Measurements from ENCODE around the gene PALB2. TPM values are rescaled to one million over a fixed set of nuclear protein-coding genes. Genes with fewer than 3 reads are reported as not detected.
"Not testable (repeated sequence)": the region's sequence is repeated elsewhere in the genome, so short reads cannot be mapped to it uniquely, and the experiment has no call there.

PALB2 gene
- total RNA-seq, 1 donor from 2014 or later = 12.7 TPM

GRCh38 chr16:23611936-23612335 lies 29.2 kb downstream of the PALB2 start:
- intact Hi-C loops (cut with DNase I) = no loop called here
- Histone ChIP-seq H3K4me1 (no peaks in the 10 kb centered on the region), H3K27me3 (ENCODE audit: low read depth) (no peaks in the 10 kb centered on the region), H3K27ac (no peak overlapping the region), H3K4me3 (no peak overlapping the region), H3K9me3 (no peaks in the 10 kb centered on the region), H3K36me3 (peaks cover 55% of the 10 kb centered on the region)
- TF ChIP-seq CTCF (IDR thresholded peaks at IDR 0.05) = no peak
- ATAC-seq (no peak), DNase-seq (no peak)

- DNase-seq; ATAC-seq; H3K4me1 ChIP-seq; H3K27me3 ChIP-seq (ENCODE audit: low read depth); H3K27ac ChIP-seq; H3K9me3 ChIP-seq; H3K4me3 ChIP-seq; intact Hi-C loops (cut with DNase I): not testable (repeated sequence)
- H3K36me3 ChIP-seq = peaks cover 63% of the 10 kb centered on the region
These were observed 30.2 kb downstream of the PALB2 start for GRCh38 chr16:23610905-23611304.

- Histone ChIP-seq H3K36me3 (peaks cover 68% of the 10 kb centered on the region), H3K27ac (no peak overlapping the region), H3K27me3 (ENCODE audit: low read depth) (no peaks in the 10 kb centered on the region), H3K9me3 (no peaks in the 10 kb centered on the region), H3K4me3 (no peak overlapping the region), H3K4me1 (no peaks in the 10 kb centered on the region)
- no peak for ATAC-seq
- TF ChIP-seq CTCF (IDR thresholded peaks at IDR 0.05) = no peak
- DNase-seq = no peak
- intact Hi-C loops (cut with DNase I) = no loop called here
These were observed 31.2 kb downstream of the PALB2 start for GRCh38 chr16:23609929-23610328.

GRCh38 chr16:23608194-23608593 lies 32.9 kb downstream of the PALB2 start:
- no peak overlapping the region for H3K4me3 ChIP-seq
- DNase-seq (no peak), ATAC-seq (no peak)
- intact Hi-C loops (cut with DNase I) = no loop called here
- no peaks in the 10 kb centered on the region for H3K9me3 ChIP-seq
- H3K36me3 ChIP-seq = peaks cover 73% of the 10 kb centered on the region
- H3K27me3 ChIP-seq (ENCODE audit: low read depth) = no peaks in the 10 kb centered on the region
- H3K27ac ChIP-seq = no peak overlapping the region
- no peaks in the 10 kb centered on the region for H3K4me1 ChIP-seq
- no peak for TF ChIP-seq CTCF (IDR thresholded peaks at IDR 0.05)

GRCh38 chr16:23607726-23608125 lies 33.4 kb downstream of the PALB2 start:
- DNase-seq = no peak
- peaks cover 73% of the 10 kb centered on the region for H3K36me3 ChIP-seq
- H3K27me3 ChIP-seq (ENCODE audit: low read depth) = no peaks in the 10 kb centered on the region
- H3K9me3 ChIP-seq = no peaks in the 10 kb centered on the region
- ATAC-seq = no peak
- no peak overlapping the region for H3K27ac ChIP-seq
- no peaks in the 10 kb centered on the region for H3K4me1 ChIP-seq
- no peak overlapping the region for H3K4me3 ChIP-seq
- no peak for TF ChIP-seq CTCF (IDR thresholded peaks at IDR 0.05)
- intact Hi-C loops (cut with DNase I) = no loop called here

GRCh38 chr16:23597003-23597756 lies 43.9 kb downstream of the PALB2 start:
- Histone ChIP-seq H3K9me3 (no peaks in the 10 kb centered on the region), H3K4me3 (peak overlapping the region; percentile 97), H3K4me1 (peaks cover 16% of the 10 kb centered on the region), H3K27ac (no peak overlapping the region), H3K27me3 (ENCODE audit: low read depth) (no peaks in the 10 kb centered on the region), H3K36me3 (peaks cover 33% of the 10 kb centered on the region)
- ATAC-seq (no peak), DNase-seq (no peak)
- TF ChIP-seq CTCF (IDR thresholded peaks at IDR 0.05) = no peak
- intact Hi-C loops (cut with DNase I) = no loop called here

Measured in lower lobe of right lung (tissue), 2 donors.